ENCODE results near the gene METTL26. TPM values are rescaled to one million over a fixed set of nuclear protein-coding genes. Genes with fewer than 3 reads are reported as not detected.

Gene METTL26
- total and polyA plus RNA-seq, 9 of the 15 experiments (the other 6 are each of a cell fraction or from before 2014, with no cell fraction given): 7.3 to 262 (median 80.9) TPM

DNA sequence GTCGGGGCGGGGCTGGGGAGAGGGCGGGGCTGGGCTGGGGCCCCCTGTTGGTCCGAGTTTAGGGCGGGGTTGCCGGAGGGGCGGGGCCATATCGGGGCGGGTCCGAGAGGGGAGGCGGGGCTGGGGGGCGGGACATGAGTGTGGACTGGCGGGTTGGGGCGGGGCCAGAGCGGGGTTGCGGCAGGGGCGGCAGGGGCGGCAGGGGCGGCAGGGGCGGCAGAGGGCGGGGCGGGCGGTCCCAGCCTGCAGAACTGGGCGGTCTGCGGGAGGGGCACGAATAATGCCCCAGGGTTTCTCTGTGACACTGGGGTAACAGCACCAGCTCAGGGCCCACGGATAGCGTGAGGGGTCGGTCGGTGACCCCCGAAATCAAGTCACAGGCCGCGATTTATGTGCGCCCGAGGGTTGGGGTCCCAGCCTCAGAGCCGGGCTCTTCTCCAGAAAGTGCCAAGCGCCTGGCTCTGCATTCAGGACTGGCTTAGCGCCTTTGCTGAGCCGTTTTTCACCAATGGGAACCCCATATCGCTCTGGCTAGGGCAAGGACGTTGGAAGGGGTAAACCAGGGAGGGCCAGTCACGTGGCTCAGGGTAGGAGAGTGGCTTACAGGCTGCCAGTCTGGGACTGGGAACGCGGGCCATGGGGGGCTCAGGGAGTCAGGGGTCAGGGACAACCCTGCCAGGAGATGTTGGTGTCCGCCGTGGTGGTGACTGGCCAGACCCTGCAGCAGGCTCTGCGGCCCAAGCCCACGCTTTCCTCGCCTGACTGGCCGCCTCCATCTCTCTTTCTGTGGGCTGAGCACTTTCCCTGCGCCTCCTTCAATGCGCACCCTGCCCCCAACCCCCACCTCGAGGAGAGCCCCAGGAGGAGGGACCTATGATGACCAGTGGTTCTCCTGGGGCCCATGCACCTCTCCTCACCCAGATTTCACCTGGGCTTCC, 1.2 kb upstream of the METTL26 start (continued):
- TF ChIP-seq, protein P1, sequence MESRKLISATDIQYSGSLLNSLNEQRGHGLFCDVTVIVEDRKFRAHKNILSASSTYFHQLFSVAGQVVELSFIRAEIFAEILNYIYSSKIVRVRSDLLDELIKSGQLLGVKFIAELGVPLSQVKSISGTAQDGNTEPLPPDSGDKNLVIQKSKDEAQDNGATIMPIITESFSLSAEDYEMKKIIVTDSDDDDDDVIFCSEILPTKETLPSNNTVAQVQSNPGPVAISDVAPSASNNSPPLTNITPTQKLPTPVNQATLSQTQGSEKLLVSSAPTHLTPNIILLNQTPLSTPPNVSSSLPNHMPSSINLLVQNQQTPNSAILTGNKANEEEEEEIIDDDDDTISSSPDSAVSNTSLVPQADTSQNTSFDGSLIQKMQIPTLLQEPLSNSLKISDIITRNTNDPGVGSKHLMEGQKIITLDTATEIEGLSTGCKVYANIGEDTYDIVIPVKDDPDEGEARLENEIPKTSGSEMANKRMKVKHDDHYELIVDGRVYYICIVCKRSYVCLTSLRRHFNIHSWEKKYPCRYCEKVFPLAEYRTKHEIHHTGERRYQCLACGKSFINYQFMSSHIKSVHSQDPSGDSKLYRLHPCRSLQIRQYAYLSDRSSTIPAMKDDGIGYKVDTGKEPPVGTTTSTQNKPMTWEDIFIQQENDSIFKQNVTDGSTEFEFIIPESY (CRISPR knock-in tag; IDR thresholded peaks at IDR 0.05): peak; percentile 39; the same call in 1 of the 2 replicates
- TF ChIP-seq MAFF (IDR thresholded peaks at IDR 0.05; ENCODE audit: low read length): no peak
- TF ChIP-seq CBFB (CRISPR knock-in tag; IDR thresholded peaks at IDR 0.05): 0 out of 2 replicates have a peak, but pooled peaks have one; percentile 45
- TF ChIP-seq OTX1 (CRISPR knock-in tag; IDR thresholded peaks at IDR 0.05): no peak
- no peak for TF ChIP-seq ZNF79 (CRISPR knock-in tag; IDR thresholded peaks at IDR 0.05; ENCODE audit: low read depth)
- no peak for TF ChIP-seq ZNF830 (CRISPR knock-in tag; IDR thresholded peaks at IDR 0.05)
- no peak for TF ChIP-seq MBD2 (IDR thresholded peaks at IDR 0.05; ENCODE audit: borderline replicate concordance, low read depth)
- TF ChIP-seq ZFP1 (CRISPR knock-in tag; IDR thresholded peaks at IDR 0.05): no peak
- no peak for TF ChIP-seq ZNF134 (CRISPR knock-in tag; conservative IDR thresholded peaks at IDR 0.05)
- TF ChIP-seq, protein P2, sequence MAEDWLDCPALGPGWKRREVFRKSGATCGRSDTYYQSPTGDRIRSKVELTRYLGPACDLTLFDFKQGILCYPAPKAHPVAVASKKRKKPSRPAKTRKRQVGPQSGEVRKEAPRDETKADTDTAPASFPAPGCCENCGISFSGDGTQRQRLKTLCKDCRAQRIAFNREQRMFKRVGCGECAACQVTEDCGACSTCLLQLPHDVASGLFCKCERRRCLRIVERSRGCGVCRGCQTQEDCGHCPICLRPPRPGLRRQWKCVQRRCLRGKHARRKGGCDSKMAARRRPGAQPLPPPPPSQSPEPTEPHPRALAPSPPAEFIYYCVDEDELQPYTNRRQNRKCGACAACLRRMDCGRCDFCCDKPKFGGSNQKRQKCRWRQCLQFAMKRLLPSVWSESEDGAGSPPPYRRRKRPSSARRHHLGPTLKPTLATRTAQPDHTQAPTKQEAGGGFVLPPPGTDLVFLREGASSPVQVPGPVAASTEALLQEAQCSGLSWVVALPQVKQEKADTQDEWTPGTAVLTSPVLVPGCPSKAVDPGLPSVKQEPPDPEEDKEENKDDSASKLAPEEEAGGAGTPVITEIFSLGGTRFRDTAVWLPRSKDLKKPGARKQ (CRISPR knock-in tag; IDR thresholded peaks at IDR 0.05): no peak
- TF ChIP-seq NCOA6 (IDR thresholded peaks at IDR 0.05): no peak
- TF ChIP-seq, protein P3, sequence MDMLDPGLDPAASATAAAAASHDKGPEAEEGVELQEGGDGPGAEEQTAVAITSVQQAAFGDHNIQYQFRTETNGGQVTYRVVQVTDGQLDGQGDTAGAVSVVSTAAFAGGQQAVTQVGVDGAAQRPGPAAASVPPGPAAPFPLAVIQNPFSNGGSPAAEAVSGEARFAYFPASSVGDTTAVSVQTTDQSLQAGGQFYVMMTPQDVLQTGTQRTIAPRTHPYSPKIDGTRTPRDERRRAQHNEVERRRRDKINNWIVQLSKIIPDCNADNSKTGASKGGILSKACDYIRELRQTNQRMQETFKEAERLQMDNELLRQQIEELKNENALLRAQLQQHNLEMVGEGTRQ (CRISPR knock-in tag; IDR thresholded peaks at IDR 0.05): peak; percentile 77
- TF ChIP-seq, protein P4, sequence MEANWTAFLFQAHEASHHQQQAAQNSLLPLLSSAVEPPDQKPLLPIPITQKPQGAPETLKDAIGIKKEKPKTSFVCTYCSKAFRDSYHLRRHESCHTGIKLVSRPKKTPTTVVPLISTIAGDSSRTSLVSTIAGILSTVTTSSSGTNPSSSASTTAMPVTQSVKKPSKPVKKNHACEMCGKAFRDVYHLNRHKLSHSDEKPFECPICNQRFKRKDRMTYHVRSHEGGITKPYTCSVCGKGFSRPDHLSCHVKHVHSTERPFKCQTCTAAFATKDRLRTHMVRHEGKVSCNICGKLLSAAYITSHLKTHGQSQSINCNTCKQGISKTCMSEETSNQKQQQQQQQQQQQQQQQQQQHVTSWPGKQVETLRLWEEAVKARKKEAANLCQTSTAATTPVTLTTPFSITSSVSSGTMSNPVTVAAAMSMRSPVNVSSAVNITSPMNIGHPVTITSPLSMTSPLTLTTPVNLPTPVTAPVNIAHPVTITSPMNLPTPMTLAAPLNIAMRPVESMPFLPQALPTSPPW (CRISPR knock-in tag; IDR thresholded peaks at IDR 0.05): no peak; the same call in 1 of the 2 replicates
- TF ChIP-seq CTCFL (IDR thresholded peaks at IDR 0.05; ENCODE audit: borderline replicate concordance, insufficient read depth, low read depth, low read length, poor library complexity, severe bottlenecking): no peak
- TF ChIP-seq ZBTB1 (CRISPR knock-in tag; IDR thresholded peaks at IDR 0.05; ENCODE audit: borderline replicate concordance, low read depth): no peak
- no peak for TF ChIP-seq CREB1 (IDR thresholded peaks at IDR 0.05)
- TF ChIP-seq CREB1 (CRISPR knock-in tag; IDR thresholded peaks at IDR 0.05): no peak
- no peak for TF ChIP-seq ZKSCAN1 (IDR thresholded peaks at IDR 0.05; ENCODE audit: low read depth, low read length)
